Upper lobe of right lung (tissue), 1 donor: Measurements from ENCODE around the gene EDIL3. TPM values are rescaled to one million over a fixed set of nuclear protein-coding genes. Genes with fewer than 3 reads are reported as not detected.

Experiments used
- ATAC-seq: fragments of 200-7000 bp; cut with Tn5 transposase; one replicate; pipeline ENCODE4 v1.9.1; 2020; ENCODE audit warnings: mild to moderate bottlenecking, moderate library complexity
- DNase-seq: peaks from one replicate; pipeline ENCODE4 v3.0.0-alpha.2; 2020
- H3K27ac ChIP-seq: fragments of 200-600 bp; one replicate; pipeline ENCODE4 v1.8.0; 2022
- H3K27me3 ChIP-seq: fragments of 200-600 bp; one replicate; pipeline ENCODE4 v1.8.0; 2022; ENCODE audit warnings: mild to moderate bottlenecking
- H3K36me3 ChIP-seq: fragments of 200-600 bp; one replicate; pipeline ENCODE4 v1.8.0; 2022
- H3K4me1 ChIP-seq: fragments of 200-600 bp; one replicate; pipeline ENCODE4 v1.8.0; 2022
- H3K4me3 ChIP-seq: fragments of 200-600 bp; one replicate; pipeline ENCODE4 v1.8.0; 2022; ENCODE audit warnings: mild to moderate bottlenecking
- H3K9me3 ChIP-seq: fragments of 200-600 bp; one replicate; pipeline ENCODE4 v1.8.0; 2022
- CTCF ChIP-seq: fragments of 200-600 bp; IDR thresholded peaks from one replicate; pipeline ENCODE4 v1.8.0; 2022; ENCODE audit warnings: antibody characterized with exemption
- intact Hi-C: fragments of 100-400 bp; cut with DNase I; formaldehyde crosslinking; loops from one replicate; pipeline ENCODE4 v1.11.0; 2022
- total RNA-seq: library from RNA; stranded (reverse); fragmentation: NEBNext Ultra II Directional; extraction: Animal tissue kit (Norgen Biotek cat#: 25700); gene quantifications from one replicate; pipeline ENCODE4 v1.2.1, GENCODE V29; 2021
- donor health status: DM: no; HTN: yes; CAD: no; lungs with severe emphysema.

Gene EDIL3
- total RNA-seq, 1 donor from 2014 or later: 42.4 TPM

GRCh38 chr5:83891261-83891660 is 493.4 kb downstream of the EDIL3 start:
- Histone ChIP-seq H3K4me3 (no peak overlapping the region), H3K27me3 (no peaks in the 10 kb centered on the region), H3K9me3 (no peaks in the 10 kb centered on the region), H3K4me1 (no peaks in the 10 kb centered on the region), H3K27ac (no peak overlapping the region), H3K36me3 (no peaks in the 10 kb centered on the region)
- intact Hi-C loops: no loop called here
- TF ChIP-seq CTCF: no peak
- ATAC-seq: no peak
- DNase-seq: no peak
